Measurements from ENCODE around the gene SFTA2. TPM values are rescaled to one million over a fixed set of nuclear protein-coding genes. Genes with fewer than 3 reads are reported as not detected.

The SFTA2 gene
- total and polyA plus RNA-seq, 2 experiments from 2014 or later, result not detected

DNA sequence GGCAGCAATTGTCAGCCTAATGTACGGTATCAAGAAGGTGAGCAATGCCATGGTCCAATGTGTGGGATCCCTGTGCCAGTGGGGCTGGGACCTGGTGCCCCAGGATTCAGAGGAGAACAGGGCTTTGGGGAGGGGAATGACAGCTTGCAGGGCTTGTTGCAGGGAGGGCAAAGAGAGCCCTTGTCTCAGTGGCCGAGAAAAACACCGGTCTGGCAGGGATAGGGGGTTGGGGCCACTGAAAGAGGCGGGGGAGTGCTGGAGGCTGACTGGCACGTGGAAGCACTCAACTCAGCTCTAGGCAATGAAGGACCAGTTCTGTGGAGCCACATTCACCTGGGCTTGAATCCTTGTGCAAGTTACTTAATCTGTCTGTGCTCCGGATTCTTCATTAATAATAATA is 5.3 kb upstream of the SFTA2 start:
- H3K4me1 ChIP-seq (ENCODE audit: insufficient read depth), result no peaks in the 10 kb centered on the region
- H3K27me3 ChIP-seq (replicated peaks; ENCODE audit: insufficient read depth), result peaks cover 15% of the 10 kb centered on the region; the same call in 1 of the 2 replicates
- no peaks in the 10 kb centered on the region for H3F3A ChIP-seq (ENCODE audit: insufficient read depth)
- no peak for DNase-seq
- no peak overlapping the region for H2AFZ ChIP-seq
- 48 to 50% methylated on average over 6 of the region's 6 CpGs for WGBS, 2 experiments (ENCODE audit: low coverage in 1 of 2, low lambda C conversion rate in 2 of 2, missing lambda C conversion rate in 2 of 2)
- no peak for TF ChIP-seq EZH2 (IDR thresholded peaks at IDR 0.05; ENCODE audit: insufficient read depth, poor library complexity, severe bottlenecking)
- TF ChIP-seq EZH2phosphoT487 (IDR thresholded peaks at IDR 0.05; ENCODE audit: insufficient read depth, low read depth), result no peak
- no peak overlapping the region for H3K4me3 ChIP-seq
- no peaks in the 10 kb centered on the region for H4K20me1 ChIP-seq (ENCODE audit: insufficient read depth)
- H3K36me3 ChIP-seq (ENCODE audit: low read depth), result no peaks in the 10 kb centered on the region
- H3K4me2 ChIP-seq (ENCODE audit: unreplicated experiment), result no peak overlapping the region
- H3K9me2 ChIP-seq (ENCODE audit: insufficient read depth), result no peaks in the 10 kb centered on the region
- in situ Hi-C loops (cut with MboI), result no loop called here
- no peaks in the 10 kb centered on the region for H3K79me2 ChIP-seq (ENCODE audit: insufficient read depth)
- H3K9ac ChIP-seq, result no peak overlapping the region
- no peak overlapping the region for H3K27ac ChIP-seq
- H3K9me3 ChIP-seq (ENCODE audit: low read depth), result no peaks in the 10 kb centered on the region

- H3K4me1 ChIP-seq (ENCODE audit: insufficient read depth), result no peaks in the 10 kb centered on the region
- no peak overlapping the region for H3K27ac ChIP-seq
- no peaks in the 10 kb centered on the region for H3F3A ChIP-seq (ENCODE audit: insufficient read depth)
- H3K9ac ChIP-seq, result no peak overlapping the region
- no peaks in the 10 kb centered on the region for H4K20me1 ChIP-seq (ENCODE audit: insufficient read depth)
- no peak overlapping the region for H3K4me3 ChIP-seq
- no peak overlapping the region for H2AFZ ChIP-seq
- H3K27me3 ChIP-seq (replicated peaks; ENCODE audit: insufficient read depth), result peaks cover 7% of the 10 kb centered on the region; the same call in 1 of the 2 replicates
- H3K4me2 ChIP-seq (ENCODE audit: unreplicated experiment), result no peak overlapping the region
- WGBS, 2 experiments (ENCODE audit: low coverage in 1 of 2, low lambda C conversion rate in 2 of 2, missing lambda C conversion rate in 2 of 2), result 15 to 16% methylated on average over 3 of the region's 3 CpGs
- H3K9me2 ChIP-seq (ENCODE audit: insufficient read depth), result no peaks in the 10 kb centered on the region
- no peaks in the 10 kb centered on the region for H3K36me3 ChIP-seq (ENCODE audit: low read depth)
- no peaks in the 10 kb centered on the region for H3K79me2 ChIP-seq (ENCODE audit: insufficient read depth)
- DNase-seq, result no peak
- in situ Hi-C loops (cut with MboI), result no loop called here
- TF ChIP-seq EZH2phosphoT487 (IDR thresholded peaks at IDR 0.05; ENCODE audit: insufficient read depth, low read depth) (no peak), EZH2 (IDR thresholded peaks at IDR 0.05; ENCODE audit: insufficient read depth, poor library complexity, severe bottlenecking) (no peak)
- H3K9me3 ChIP-seq (ENCODE audit: low read depth), result no peaks in the 10 kb centered on the region
Measured at GRCh38 chr6:30935018-30935417, 3.0 kb upstream of the SFTA2 start.

GRCh38 chr6:30932665-30933365 is 845 bp upstream of the SFTA2 start:
- H3F3A ChIP-seq (ENCODE audit: insufficient read depth), result no peaks in the 10 kb centered on the region
- no peaks in the 10 kb centered on the region for H3K4me1 ChIP-seq (ENCODE audit: insufficient read depth)
- TF ChIP-seq EZH2 (IDR thresholded peaks at IDR 0.05; ENCODE audit: insufficient read depth, poor library complexity, severe bottlenecking), result no peak
- TF ChIP-seq EZH2phosphoT487 (IDR thresholded peaks at IDR 0.05; ENCODE audit: insufficient read depth, low read depth), result no peak
- no peaks in the 10 kb centered on the region for H4K20me1 ChIP-seq (ENCODE audit: insufficient read depth)
- WGBS, 2 experiments (ENCODE audit: low coverage in 1 of 2, low lambda C conversion rate in 2 of 2, missing lambda C conversion rate in 2 of 2), result 70 to 74% methylated on average over 6 of the region's 6 CpGs
- H3K9me2 ChIP-seq (ENCODE audit: insufficient read depth), result no peaks in the 10 kb centered on the region
- no peaks in the 10 kb centered on the region for H3K79me2 ChIP-seq (ENCODE audit: insufficient read depth)
- H3K9ac ChIP-seq, result no peak overlapping the region
- no peak for DNase-seq
- in situ Hi-C loops (cut with MboI), result no loop called here
- H3K4me3 ChIP-seq, result no peak overlapping the region
- H2AFZ ChIP-seq, result no peak overlapping the region
- peaks cover 7% of the 10 kb centered on the region; the same call in 1 of the 2 replicates for H3K27me3 ChIP-seq (replicated peaks; ENCODE audit: insufficient read depth)
- no peak overlapping the region for H3K4me2 ChIP-seq (ENCODE audit: unreplicated experiment)
- no peak overlapping the region for H3K27ac ChIP-seq
- H3K9me3 ChIP-seq (ENCODE audit: low read depth), result no peaks in the 10 kb centered on the region
- H3K36me3 ChIP-seq (ENCODE audit: low read depth), result no peaks in the 10 kb centered on the region

DNA sequence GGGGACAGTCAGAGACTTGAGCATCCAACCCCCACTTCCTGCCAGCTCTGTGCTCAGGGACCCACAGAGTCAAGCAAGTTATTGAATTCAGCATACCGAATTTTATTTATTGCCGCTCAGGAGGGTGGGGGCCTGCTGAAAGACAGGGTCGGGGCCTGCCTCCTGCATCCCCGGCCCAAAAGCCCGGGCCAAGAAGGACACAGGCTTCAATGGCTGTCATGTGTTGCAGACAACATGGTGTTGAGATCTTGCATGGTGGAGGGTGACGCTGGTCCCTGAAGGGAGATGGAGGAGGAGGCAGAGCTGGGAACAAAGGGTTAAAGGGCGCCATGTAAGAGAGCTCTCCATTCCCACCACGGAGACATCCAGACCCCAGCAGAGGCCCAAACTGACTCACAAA is 698 bp downstream of the SFTA2 start:
- no peaks in the 10 kb centered on the region for H3K9me2 ChIP-seq (ENCODE audit: insufficient read depth)
- in situ Hi-C loops (cut with MboI), result no loop called here
- H3K4me2 ChIP-seq (ENCODE audit: unreplicated experiment), result no peak overlapping the region
- TF ChIP-seq EZH2phosphoT487 (IDR thresholded peaks at IDR 0.05; ENCODE audit: insufficient read depth, low read depth), result no peak
- no peak for TF ChIP-seq EZH2 (IDR thresholded peaks at IDR 0.05; ENCODE audit: insufficient read depth, poor library complexity, severe bottlenecking)
- no peak overlapping the region for H3K27ac ChIP-seq
- no peak overlapping the region for H2AFZ ChIP-seq
- no peak for DNase-seq
- H3K9ac ChIP-seq, result no peak overlapping the region
- H4K20me1 ChIP-seq (ENCODE audit: insufficient read depth), result no peaks in the 10 kb centered on the region
- H3K4me1 ChIP-seq (ENCODE audit: insufficient read depth), result no peaks in the 10 kb centered on the region
- no peaks in the 10 kb centered on the region for H3K9me3 ChIP-seq (ENCODE audit: low read depth)
- H3K4me3 ChIP-seq, result no peak overlapping the region
- H3K36me3 ChIP-seq (ENCODE audit: low read depth), result no peaks in the 10 kb centered on the region
- WGBS, 2 experiments (ENCODE audit: low coverage in 1 of 2, low lambda C conversion rate in 2 of 2, missing lambda C conversion rate in 2 of 2), result 40 to 41% methylated on average over 8 of the region's 8 CpGs
- peaks cover 2% of the 10 kb centered on the region; the same call in 1 of the 2 replicates for H3K27me3 ChIP-seq (replicated peaks; ENCODE audit: insufficient read depth)
- H3K79me2 ChIP-seq (ENCODE audit: insufficient read depth), result no peaks in the 10 kb centered on the region
- no peaks in the 10 kb centered on the region for H3F3A ChIP-seq (ENCODE audit: insufficient read depth)

Measured in GM23248 (cell line).